ENCODE data around the gene HERPUD2. TPM values are rescaled to one million over a fixed set of nuclear protein-coding genes. Genes with fewer than 3 reads are reported as not detected.

HERPUD2 gene
- total and polyA plus RNA-seq, 2 donors (not counting 1 experiment from before 2014, with no cell fraction given): 32.5 to 49.4 TPM

- Histone ChIP-seq H3K79me2 (ENCODE audit: control insufficient read depth, insufficient read depth, low read length) (no peaks in the 10 kb centered on the region), H3K27me3 (ENCODE audit: control insufficient read depth, insufficient read depth, low read length) (no peaks in the 10 kb centered on the region), H3K9ac (ENCODE audit: insufficient read depth, low read length) (no peak overlapping the region), H3K4me2 (ENCODE audit: extremely low read depth, insufficient read depth, low read length) (no peak overlapping the region), H3K9me3 (ENCODE audit: control insufficient read depth, insufficient read depth, low read depth, low read length) (no peaks in the 10 kb centered on the region), H3K4me3 (replicated peaks in 1 of 4; ENCODE audit: control extremely low read depth in 1 of 4, insufficient read depth in 1 of 4, low read depth in 3 of 4, low read length in 4 of 4) (no peak overlapping the region), H3K36me3 (ENCODE audit: control insufficient read depth, insufficient read depth, low read length) (no peaks in the 10 kb centered on the region), H3K27ac (ENCODE audit: insufficient read depth, low read length) (no peak overlapping the region), H3K4me1 (ENCODE audit: control insufficient read depth, extremely low read depth, insufficient read depth, low read length) (peaks cover 4% of the 10 kb centered on the region), H4K20me1 (ENCODE audit: control insufficient read depth, extremely low read depth, insufficient read depth, low read length) (no peaks in the 10 kb centered on the region), H2AFZ (ENCODE audit: low read length) (no peak overlapping the region)
- TF ChIP-seq EZH2 (IDR thresholded peaks at IDR 0.05; ENCODE audit: low read length, missing control alignments) (no peak), CTCF (conservative IDR thresholded peaks at IDR 0.05 in 1 of 2, IDR thresholded peaks at IDR 0.05 in 1 of 2; ENCODE audit: low read depth in 1 of 2, low read length in 2 of 2) (no peak)
- no peak for DNase-seq (ENCODE audit: low read depth in 2 of 2)
These were observed 6.5 kb upstream of the HERPUD2 start for GRCh38 chr7:35701287-35701900.

- H3K4me1 ChIP-seq (ENCODE audit: control insufficient read depth, extremely low read depth, insufficient read depth, low read length): peaks cover 4% of the 10 kb centered on the region
- H4K20me1 ChIP-seq (ENCODE audit: control insufficient read depth, extremely low read depth, insufficient read depth, low read length): no peaks in the 10 kb centered on the region
- no peak overlapping the region for H3K4me3 ChIP-seq (replicated peaks in 1 of 4; ENCODE audit: control extremely low read depth in 1 of 4, insufficient read depth in 1 of 4, low read depth in 3 of 4, low read length in 4 of 4)
- no peak for DNase-seq (ENCODE audit: low read depth in 2 of 2)
- H3K9me3 ChIP-seq (ENCODE audit: control insufficient read depth, insufficient read depth, low read depth, low read length): no peaks in the 10 kb centered on the region
- H3K79me2 ChIP-seq (ENCODE audit: control insufficient read depth, insufficient read depth, low read length): no peaks in the 10 kb centered on the region
- no peak overlapping the region for H3K27ac ChIP-seq (ENCODE audit: insufficient read depth, low read length)
- no peak overlapping the region for H2AFZ ChIP-seq (ENCODE audit: low read length)
- no peaks in the 10 kb centered on the region for H3K27me3 ChIP-seq (ENCODE audit: control insufficient read depth, insufficient read depth, low read length)
- H3K9ac ChIP-seq (ENCODE audit: insufficient read depth, low read length): no peak overlapping the region
- H3K4me2 ChIP-seq (ENCODE audit: extremely low read depth, insufficient read depth, low read length): no peak overlapping the region
- no peaks in the 10 kb centered on the region for H3K36me3 ChIP-seq (ENCODE audit: control insufficient read depth, insufficient read depth, low read length)
- TF ChIP-seq CTCF (conservative IDR thresholded peaks at IDR 0.05 in 1 of 2, IDR thresholded peaks at IDR 0.05 in 1 of 2; ENCODE audit: low read depth in 1 of 2, low read length in 2 of 2) (no peak), EZH2 (IDR thresholded peaks at IDR 0.05; ENCODE audit: low read length, missing control alignments) (no peak)
These were observed 5.9 kb upstream of the HERPUD2 start for GRCh38 chr7:35700865-35701264.

- no peak overlapping the region for H3K27ac ChIP-seq (ENCODE audit: insufficient read depth, low read length)
- no peak overlapping the region for H2AFZ ChIP-seq (ENCODE audit: low read length)
- no peaks in the 10 kb centered on the region for H3K9me3 ChIP-seq (ENCODE audit: control insufficient read depth, insufficient read depth, low read depth, low read length)
- H3K9ac ChIP-seq (ENCODE audit: insufficient read depth, low read length): no peak overlapping the region
- H3K79me2 ChIP-seq (ENCODE audit: control insufficient read depth, insufficient read depth, low read length): no peaks in the 10 kb centered on the region
- H3K4me1 ChIP-seq (ENCODE audit: control insufficient read depth, extremely low read depth, insufficient read depth, low read length): peaks cover 4% of the 10 kb centered on the region
- no peaks in the 10 kb centered on the region for H3K27me3 ChIP-seq (ENCODE audit: control insufficient read depth, insufficient read depth, low read length)
- no peak for TF ChIP-seq CTCF (conservative IDR thresholded peaks at IDR 0.05 in 1 of 2, IDR thresholded peaks at IDR 0.05 in 1 of 2; ENCODE audit: low read depth in 1 of 2, low read length in 2 of 2)
- TF ChIP-seq EZH2 (IDR thresholded peaks at IDR 0.05; ENCODE audit: low read length, missing control alignments): no peak
- H3K4me3 ChIP-seq (replicated peaks in 1 of 4; ENCODE audit: control extremely low read depth in 1 of 4, insufficient read depth in 1 of 4, low read depth in 3 of 4, low read length in 4 of 4): no peak overlapping the region
- DNase-seq (ENCODE audit: low read depth in 2 of 2): no peak
- H3K4me2 ChIP-seq (ENCODE audit: extremely low read depth, insufficient read depth, low read length): no peak overlapping the region
- no peaks in the 10 kb centered on the region for H3K36me3 ChIP-seq (ENCODE audit: control insufficient read depth, insufficient read depth, low read length)
- no peaks in the 10 kb centered on the region for H4K20me1 ChIP-seq (ENCODE audit: control insufficient read depth, extremely low read depth, insufficient read depth, low read length)
These were observed 5.4 kb upstream of the HERPUD2 start for GRCh38 chr7:35700333-35700732.
